Natural killer cell treated with Interleukin-12 subunit alpha and Interleukin-12 subunit beta and Interleukin-15 and Interleukin-18, amount 100 ng/mL, for 72 hours (primary cell): ENCODE data around the gene JMY. TPM values are rescaled to one million over a fixed set of nuclear protein-coding genes. Genes with fewer than 3 reads are reported as not detected.

Source experiments
- ATAC-seq, 2 donors: fragments of 150-1000 bp; cut with Tn5 transposase in 1 of 2; sonication (Bioruptor Pico), chemical (Tn5 transposase) in 1 of 2; 2 replicates each; pipeline ENCODE4 v1.10.0; 2021
- DNase-seq: peaks from one replicate; pipeline ENCODE4 v3.0.0; 2022; ENCODE audit warnings: low spot score
- H3K27ac Mint-ChIP-seq, 2 donors: 1 replicate in 1 of 2; 2 replicates in 1 of 2; pipeline ENCODE4 v1.8.0; 2022; ENCODE audit warnings: mixed read lengths in 2 of 2, mild to moderate bottlenecking in 1 of 2, moderate library complexity in 1 of 2
- H3K27me3 Mint-ChIP-seq, 2 donors: 1 replicate in 1 of 2; 2 replicates in 1 of 2; pipeline ENCODE4 v1.8.0; 2022; ENCODE audit warnings: mixed read lengths in 2 of 2
- H3K36me3 Mint-ChIP-seq: one replicate; pipeline ENCODE4 v1.8.0; 2022; ENCODE audit warnings: mixed read lengths
- H3K4me1 Mint-ChIP-seq, 2 donors: 1 replicate in 1 of 2; 2 replicates in 1 of 2; pipeline ENCODE4 v1.8.0; 2022; ENCODE audit warnings: low read depth in 2 of 2, mixed read lengths in 2 of 2, mild to moderate bottlenecking in 1 of 2
- H3K4me3 Mint-ChIP-seq: one replicate; pipeline ENCODE4 v1.8.0; 2022; ENCODE audit warnings: mixed read lengths
- H3K9me3 Mint-ChIP-seq: 2 replicates; pipeline ENCODE4 v1.8.0; 2022; ENCODE audit warnings: mixed read lengths
- total RNA-seq, 2 donors: library from RNA; stranded (reverse); gene quantifications; one replicate each; pipeline ENCODE4 v1.2.3, GENCODE V29; 2022

The JMY gene
- 1 to 10 TPM; 3.4 to 5.4 TPM for total RNA-seq

GRCh38 chr5:79235634-79236361 lies at the start of gene JMY:
TSS of gene JMY (plus strand) at chr5:79236131. CDS start at chr5:79236651, 520 bp downstream.
- Mint-ChIP-seq H3K4me3 (peak within 1 kb of the TSS; percentile 86), H3K4me1 (peaks cover 16 to 19% of the 10 kb centered on the region in 2 donors), H3K27ac (peak within 1 kb of the TSS; percentile 95 to 96), H3K27me3 (no peaks in the 10 kb centered on the region), H3K36me3 (no peaks in the 10 kb centered on the region), H3K9me3 (no peaks in the 10 kb centered on the region)
- peak; percentile 81 for DNase-seq
- peak; percentile 89 to 91 for ATAC-seq

DNA sequence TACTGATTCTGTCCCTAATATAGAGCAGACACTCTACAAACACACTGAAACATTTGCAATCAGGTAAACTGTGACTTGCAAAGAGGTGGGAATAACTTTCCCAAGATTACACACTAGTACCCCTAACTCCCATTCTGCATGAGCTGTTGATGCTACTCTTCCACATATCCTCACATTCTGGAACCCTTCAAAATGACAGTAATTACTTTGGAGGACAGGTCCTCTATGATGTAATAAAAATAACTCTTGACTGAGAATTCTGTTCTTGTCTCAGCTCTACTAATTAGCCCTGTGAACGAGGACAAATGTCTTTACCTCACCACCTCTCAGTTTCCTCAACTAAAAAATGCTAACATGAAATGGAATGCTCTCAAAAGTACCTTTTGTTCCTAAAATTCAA lies 49.5 kb upstream of the JMY start:
- Mint-ChIP-seq H3K4me1 (no peaks in the 10 kb centered on the region), H3K27ac (no peak overlapping the region), H3K4me3 (no peak overlapping the region), H3K9me3 (no peaks in the 10 kb centered on the region), H3K27me3 (no peaks in the 10 kb centered on the region), H3K36me3 (no peaks in the 10 kb centered on the region)
- DNase-seq, result no peak
- no peak for ATAC-seq

DNA sequence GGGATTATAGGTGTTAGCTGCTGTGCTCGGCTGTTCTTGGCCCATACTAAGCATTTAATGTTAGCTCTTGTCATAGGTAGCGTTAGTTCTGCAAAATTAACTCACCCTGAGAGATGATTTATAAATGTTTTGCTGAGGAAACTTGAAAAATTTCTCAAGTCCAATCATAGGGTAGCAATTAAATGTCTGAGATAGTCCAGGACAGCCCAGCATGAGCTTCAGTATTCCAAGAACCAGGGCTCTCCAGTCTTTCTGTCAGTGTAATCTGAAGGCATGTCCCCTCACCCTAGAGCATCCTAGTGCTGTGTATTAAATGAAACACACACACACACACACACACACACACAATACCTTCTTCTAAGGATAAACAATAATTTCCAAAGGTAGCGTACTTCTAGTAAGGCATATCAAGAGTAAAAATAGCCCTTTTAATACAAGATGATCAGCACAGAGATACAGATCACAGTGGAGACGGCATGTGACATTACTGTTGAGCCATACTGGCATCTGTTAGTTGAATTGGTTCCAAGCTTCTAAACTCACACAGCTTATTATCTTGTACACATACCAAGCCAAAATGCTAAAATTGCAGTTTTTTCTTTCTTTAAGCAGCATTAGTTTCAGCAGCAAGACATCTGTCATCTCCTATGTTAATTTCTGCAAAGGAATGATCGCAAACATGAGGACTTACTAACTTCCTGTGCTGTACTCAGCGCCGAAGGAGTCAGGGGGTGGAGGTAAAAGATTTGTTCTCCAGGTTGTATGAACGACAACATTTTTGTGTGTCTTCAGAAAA lies 46.3 kb upstream of the JMY start:
- Mint-ChIP-seq H3K4me3 (no peak overlapping the region), H3K36me3 (no peaks in the 10 kb centered on the region), H3K9me3 (no peaks in the 10 kb centered on the region), H3K4me1 (no peaks in the 10 kb centered on the region), H3K27me3 (no peaks in the 10 kb centered on the region), H3K27ac (no peak overlapping the region)
- ATAC-seq, result no peak
- no peak for DNase-seq

DNA sequence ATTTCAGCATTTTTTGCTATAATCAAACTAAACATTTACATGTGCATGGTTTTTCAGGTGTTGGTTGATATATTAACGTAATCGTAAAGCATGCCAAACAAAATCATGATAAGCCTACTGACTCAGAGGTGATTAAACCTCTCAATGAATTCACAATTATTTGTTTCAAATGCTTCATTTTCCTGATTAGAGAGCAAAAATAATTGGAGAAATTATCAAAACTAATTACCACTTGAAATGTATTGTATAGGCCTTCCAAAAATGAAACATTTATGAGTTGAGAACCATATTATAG lies 45.7 kb upstream of the JMY start:
- H3K9me3 Mint-ChIP-seq, result no peaks in the 10 kb centered on the region
- no peak overlapping the region for H3K27ac Mint-ChIP-seq
- H3K27me3 Mint-ChIP-seq, result no peaks in the 10 kb centered on the region

DNA sequence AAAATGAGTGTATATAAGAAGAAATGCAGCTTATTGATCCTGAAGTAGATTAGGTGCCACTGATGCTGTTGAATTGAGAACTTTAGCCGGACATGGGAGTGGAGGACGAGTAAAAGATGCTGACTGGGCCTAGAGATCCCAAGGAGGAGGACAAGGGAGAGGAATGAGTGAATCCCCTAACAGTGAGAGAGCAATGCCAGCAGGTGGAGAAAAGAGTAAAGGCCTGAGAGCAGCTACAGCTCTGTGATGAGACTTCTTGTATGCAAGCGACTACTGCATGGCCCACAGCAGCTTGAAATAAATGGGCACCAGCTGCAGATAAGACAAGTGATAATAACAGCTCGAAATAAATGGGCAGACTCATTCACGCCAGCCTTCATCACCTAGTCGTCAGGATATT lies 44.5 kb upstream of the JMY start:
- Mint-ChIP-seq H3K4me1 (no peaks in the 10 kb centered on the region), H3K27ac (no peak overlapping the region), H3K27me3 (no peaks in the 10 kb centered on the region), H3K4me3 (no peak overlapping the region), H3K36me3 (no peaks in the 10 kb centered on the region), H3K9me3 (no peaks in the 10 kb centered on the region)
- ATAC-seq, result no peak
- DNase-seq, result no peak

More for the DNA sequence above, 45.7 kb upstream of the JMY start:
- no peak for DNase-seq
- ATAC-seq, result no peak
- Mint-ChIP-seq H3K4me1 (no peaks in the 10 kb centered on the region), H3K4me3 (no peak overlapping the region), H3K36me3 (no peaks in the 10 kb centered on the region)

GRCh38 chr5:79193643-79194042 lies 42.3 kb upstream of the JMY start:
- H3K27ac Mint-ChIP-seq, result no peak overlapping the region
- H3K4me1 Mint-ChIP-seq, result no peaks in the 10 kb centered on the region
- no peaks in the 10 kb centered on the region for H3K9me3 Mint-ChIP-seq
- H3K36me3 Mint-ChIP-seq, result no peaks in the 10 kb centered on the region
- no peaks in the 10 kb centered on the region for H3K27me3 Mint-ChIP-seq
- ATAC-seq (no peak), DNase-seq (no peak)
- H3K4me3 Mint-ChIP-seq, result no peak overlapping the region

GRCh38 chr5:79200573-79201183 lies 35.3 kb upstream of the JMY start:
- Mint-ChIP-seq H3K27me3 (no peaks in the 10 kb centered on the region), H3K9me3 (no peaks in the 10 kb centered on the region), H3K36me3 (no peaks in the 10 kb centered on the region), H3K4me3 (no peak overlapping the region), H3K4me1 (no peaks in the 10 kb centered on the region), H3K27ac (no peak overlapping the region)
- ATAC-seq (no peak), DNase-seq (no peak)

DNA sequence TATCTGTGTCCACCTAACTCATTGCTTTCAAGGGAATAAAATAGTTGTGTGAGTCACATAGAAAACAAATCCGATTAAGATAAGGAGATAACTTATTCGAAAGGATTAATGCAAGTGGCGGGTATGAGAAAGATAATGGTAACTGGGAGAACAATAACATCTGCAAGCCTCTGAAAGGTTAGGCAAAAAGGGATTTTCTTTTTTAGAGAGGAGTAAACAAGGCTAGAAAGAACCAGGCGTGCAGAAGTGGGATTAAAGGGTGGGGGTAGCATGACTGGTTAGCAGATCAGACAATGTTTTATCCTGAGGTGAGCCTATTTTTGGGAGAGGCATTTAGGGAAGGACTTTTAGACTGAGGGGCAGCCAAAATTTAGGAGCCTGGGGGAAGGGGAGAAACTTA lies 34.7 kb upstream of the JMY start:
- ATAC-seq (no peak), DNase-seq (no peak)
- Mint-ChIP-seq H3K27ac (no peak overlapping the region), H3K9me3 (no peaks in the 10 kb centered on the region), H3K27me3 (no peaks in the 10 kb centered on the region), H3K4me1 (no peaks in the 10 kb centered on the region), H3K4me3 (no peak overlapping the region), H3K36me3 (no peaks in the 10 kb centered on the region)

DNA sequence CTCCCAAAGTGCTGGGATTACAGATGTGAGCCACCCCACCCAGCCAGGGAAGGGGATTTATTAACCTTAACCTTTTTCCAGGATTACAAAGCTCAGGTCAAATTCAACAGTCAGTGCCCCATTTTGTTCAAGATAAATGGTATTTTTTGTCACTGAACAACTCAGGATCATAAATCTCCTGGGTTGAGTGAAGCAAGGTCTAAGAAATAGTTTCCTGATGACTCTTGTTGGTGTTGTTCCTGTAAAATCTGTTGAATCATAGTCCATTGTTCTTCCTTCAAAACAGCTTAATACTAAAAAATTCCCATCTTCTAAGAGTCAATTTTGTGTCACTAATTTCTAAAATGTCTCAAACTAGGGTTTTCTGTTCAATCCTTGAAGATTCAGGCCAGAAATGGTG lies 33.9 kb upstream of the JMY start:
- H3K27ac Mint-ChIP-seq, result no peak overlapping the region
- H3K27me3 Mint-ChIP-seq, result no peaks in the 10 kb centered on the region
- ATAC-seq (no peak), DNase-seq (no peak)
- no peaks in the 10 kb centered on the region for H3K36me3 Mint-ChIP-seq
- no peak overlapping the region for H3K4me3 Mint-ChIP-seq
- H3K9me3 Mint-ChIP-seq, result no peaks in the 10 kb centered on the region
- no peaks in the 10 kb centered on the region for H3K4me1 Mint-ChIP-seq

GRCh38 chr5:79205965-79206364 lies 30.0 kb upstream of the JMY start:
- ATAC-seq (no peak), DNase-seq (no peak)
- no peak overlapping the region for H3K4me3 Mint-ChIP-seq
- H3K36me3 Mint-ChIP-seq, result no peaks in the 10 kb centered on the region
- no peaks in the 10 kb centered on the region for H3K9me3 Mint-ChIP-seq
- no peak overlapping the region for H3K27ac Mint-ChIP-seq
- H3K27me3 Mint-ChIP-seq, result no peaks in the 10 kb centered on the region
- H3K4me1 Mint-ChIP-seq, result no peaks in the 10 kb centered on the region

DNA sequence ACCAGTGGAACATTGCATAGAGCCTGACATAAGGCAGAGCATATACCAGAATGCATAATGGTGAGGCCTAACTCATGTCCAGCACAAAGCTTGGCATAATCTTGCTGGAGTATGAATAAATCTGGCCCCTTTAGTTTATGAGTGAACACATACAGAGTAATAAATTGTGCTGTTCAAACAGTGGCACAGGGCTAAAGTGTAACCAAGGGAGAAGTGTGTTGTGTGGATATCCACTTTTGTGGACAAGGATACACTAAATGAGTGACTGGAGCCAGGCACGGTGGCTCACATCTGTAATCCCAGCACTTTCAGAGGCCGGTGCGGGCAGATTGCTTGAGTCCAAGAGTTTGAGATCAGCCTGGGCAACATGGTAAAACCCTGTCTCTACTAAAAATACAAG lies 29.4 kb upstream of the JMY start:
- H3K36me3 Mint-ChIP-seq, result no peaks in the 10 kb centered on the region
- H3K4me3 Mint-ChIP-seq, result no peak overlapping the region
- ATAC-seq (no peak), DNase-seq (no peak)
- H3K27me3 Mint-ChIP-seq, result no peaks in the 10 kb centered on the region
- no peaks in the 10 kb centered on the region for H3K9me3 Mint-ChIP-seq
- H3K27ac Mint-ChIP-seq, result no peak overlapping the region
- H3K4me1 Mint-ChIP-seq, result no peaks in the 10 kb centered on the region

DNA sequence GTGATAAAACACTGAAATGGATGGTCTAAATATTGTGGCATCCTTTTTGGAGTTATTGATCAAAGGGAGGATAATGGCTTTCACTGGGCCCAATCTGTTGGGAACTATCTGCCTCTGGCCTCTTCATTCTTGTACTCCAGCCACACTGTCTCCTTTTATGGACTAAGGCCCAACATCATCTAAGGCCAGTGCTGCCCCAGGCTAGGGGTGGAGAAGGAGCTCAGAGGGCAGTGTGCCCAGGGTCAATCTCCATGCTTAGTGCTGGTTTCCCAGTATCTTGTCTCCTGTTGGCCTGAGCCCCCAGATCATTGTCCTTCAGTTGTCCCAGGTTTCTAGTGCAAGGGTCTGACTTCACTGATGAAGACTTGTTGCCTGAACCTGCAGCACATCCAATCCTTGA lies 26.4 kb upstream of the JMY start:
- DNase-seq (no peak), ATAC-seq (peak in 1 of 2 donors; percentile 52)
- Mint-ChIP-seq H3K36me3 (no peaks in the 10 kb centered on the region), H3K4me3 (no peak overlapping the region), H3K9me3 (no peaks in the 10 kb centered on the region), H3K27ac (no peak overlapping the region), H3K4me1 (no peaks in the 10 kb centered on the region), H3K27me3 (no peaks in the 10 kb centered on the region)

DNA sequence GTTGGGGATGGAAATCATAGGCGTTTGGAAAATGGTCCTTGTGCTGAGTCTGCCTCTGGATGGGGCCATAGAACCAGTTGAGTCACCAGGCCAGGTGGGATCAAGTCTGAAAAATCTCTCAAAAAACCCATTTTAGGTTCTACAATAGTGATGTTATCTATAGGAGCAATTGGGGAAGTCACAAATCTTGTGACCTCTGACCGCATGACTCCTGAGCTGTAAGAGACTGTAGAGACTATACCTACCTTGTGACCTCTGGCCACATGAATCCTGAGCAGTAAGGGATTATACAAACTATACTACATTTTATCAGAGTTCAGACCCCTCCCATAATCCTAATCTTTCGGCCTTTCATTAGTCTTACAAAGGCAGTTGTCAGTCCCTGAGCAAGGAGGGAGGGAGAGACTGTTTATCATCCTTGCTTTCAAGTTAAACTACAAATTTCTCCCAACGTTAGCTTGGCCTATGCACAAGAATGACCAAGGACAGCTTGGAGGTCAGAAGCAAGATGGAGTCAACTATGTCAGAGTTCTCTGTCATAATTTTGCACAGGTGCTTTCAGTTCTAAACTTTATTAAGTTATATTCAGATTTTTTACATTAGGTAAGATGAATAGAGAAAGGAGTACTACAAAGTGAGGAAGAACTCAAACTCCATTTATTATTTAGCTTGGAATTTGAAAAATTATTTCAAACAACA lies 11.5 kb upstream of the JMY start:
- Mint-ChIP-seq H3K4me3 (no peak overlapping the region), H3K27me3 (no peaks in the 10 kb centered on the region), H3K9me3 (no peaks in the 10 kb centered on the region), H3K4me1 (peaks cover 0 to 5% of the 10 kb centered on the region in 2 donors), H3K36me3 (no peaks in the 10 kb centered on the region), H3K27ac (no peak overlapping the region)
- no peak for DNase-seq
- no peak for ATAC-seq

GRCh38 chr5:79225026-79225425 lies 10.9 kb upstream of the JMY start:
- Mint-ChIP-seq H3K27ac (peak overlapping the region in 1 of 2 donors; percentile 15), H3K27me3 (no peaks in the 10 kb centered on the region), H3K36me3 (no peaks in the 10 kb centered on the region), H3K4me1 (peaks cover 0 to 11% of the 10 kb centered on the region in 2 donors), H3K4me3 (no peak overlapping the region), H3K9me3 (no peaks in the 10 kb centered on the region)
- ATAC-seq (no peak), DNase-seq (no peak)
